ENCODE results near the gene SLC35G3. TPM values are rescaled to one million over a fixed set of nuclear protein-coding genes. Genes with fewer than 3 reads are reported as not detected.

SLC35G3 gene
- total RNA-seq, 6 experiments from 2014 or later = not detected

DNA sequence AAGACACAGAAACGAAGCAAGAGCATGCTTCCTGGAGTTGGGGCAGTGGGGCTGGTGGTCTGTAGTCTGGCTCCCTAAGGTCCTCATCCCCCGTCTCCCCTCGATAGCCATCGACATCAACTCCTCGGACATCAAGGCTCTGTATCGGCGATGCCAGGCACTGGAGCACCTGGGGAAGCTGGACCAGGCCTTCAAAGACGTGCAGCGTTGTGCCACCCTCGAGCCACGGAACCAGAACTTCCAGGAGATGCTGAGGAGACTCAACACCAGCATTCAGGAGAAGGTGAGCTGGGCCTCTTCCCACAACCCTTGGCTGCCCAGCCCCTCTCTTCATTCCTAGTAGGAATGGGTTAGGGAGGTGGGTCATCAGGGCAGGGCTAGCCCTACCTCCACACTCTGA lies 44.3 kb downstream of the SLC35G3 start:
- Mint-ChIP-seq H3K4me3 (no peak overlapping the region), H3K36me3 (ENCODE audit: low read depth) (no peaks in the 10 kb centered on the region), H3K27me3 (ENCODE audit: insufficient read depth) (peaks cover 50% of the 10 kb centered on the region), H3K27ac (no peak overlapping the region), H3K9me3 (no peaks in the 10 kb centered on the region), H3K4me1 (ENCODE audit: low read depth) (no peaks in the 10 kb centered on the region)
- TF ChIP-seq, protein P1, sequence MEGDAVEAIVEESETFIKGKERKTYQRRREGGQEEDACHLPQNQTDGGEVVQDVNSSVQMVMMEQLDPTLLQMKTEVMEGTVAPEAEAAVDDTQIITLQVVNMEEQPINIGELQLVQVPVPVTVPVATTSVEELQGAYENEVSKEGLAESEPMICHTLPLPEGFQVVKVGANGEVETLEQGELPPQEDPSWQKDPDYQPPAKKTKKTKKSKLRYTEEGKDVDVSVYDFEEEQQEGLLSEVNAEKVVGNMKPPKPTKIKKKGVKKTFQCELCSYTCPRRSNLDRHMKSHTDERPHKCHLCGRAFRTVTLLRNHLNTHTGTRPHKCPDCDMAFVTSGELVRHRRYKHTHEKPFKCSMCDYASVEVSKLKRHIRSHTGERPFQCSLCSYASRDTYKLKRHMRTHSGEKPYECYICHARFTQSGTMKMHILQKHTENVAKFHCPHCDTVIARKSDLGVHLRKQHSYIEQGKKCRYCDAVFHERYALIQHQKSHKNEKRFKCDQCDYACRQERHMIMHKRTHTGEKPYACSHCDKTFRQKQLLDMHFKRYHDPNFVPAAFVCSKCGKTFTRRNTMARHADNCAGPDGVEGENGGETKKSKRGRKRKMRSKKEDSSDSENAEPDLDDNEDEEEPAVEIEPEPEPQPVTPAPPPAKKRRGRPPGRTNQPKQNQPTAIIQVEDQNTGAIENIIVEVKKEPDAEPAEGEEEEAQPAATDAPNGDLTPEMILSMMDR (IDR thresholded peaks at IDR 0.05) = no peak
- no peak for DNase-seq

DNA sequence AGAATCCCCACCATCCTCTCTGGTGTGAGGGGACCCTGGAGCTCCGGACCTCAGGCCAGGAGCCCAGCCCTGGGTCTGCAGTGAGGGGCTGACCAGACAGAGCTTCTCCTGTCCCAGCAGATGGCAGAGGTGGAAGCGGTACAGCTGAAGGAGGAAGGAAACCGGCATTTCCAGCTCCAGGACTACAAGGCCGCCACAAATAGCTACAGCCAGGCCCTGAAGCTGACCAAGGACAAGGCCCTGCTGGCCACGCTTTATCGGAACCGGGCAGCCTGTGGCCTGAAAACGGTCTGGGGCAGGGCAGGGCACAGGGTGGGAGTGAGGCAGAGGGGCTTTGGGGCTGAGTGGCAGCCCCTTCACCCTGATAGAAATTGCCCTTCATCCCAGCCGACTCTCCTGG lies 46.0 kb downstream of the SLC35G3 start:
- TF ChIP-seq, protein P1 (IDR thresholded peaks at IDR 0.05) = no peak
- no peak overlapping the region for H3K4me3 Mint-ChIP-seq
- H3K27me3 Mint-ChIP-seq (ENCODE audit: insufficient read depth) = peaks cover 44% of the 10 kb centered on the region
- H3K9me3 Mint-ChIP-seq = no peaks in the 10 kb centered on the region
- H3K27ac Mint-ChIP-seq = no peak overlapping the region
- H3K4me1 Mint-ChIP-seq (ENCODE audit: low read depth) = no peaks in the 10 kb centered on the region
- no peak for DNase-seq
- no peaks in the 10 kb centered on the region for H3K36me3 Mint-ChIP-seq (ENCODE audit: low read depth)

DNA sequence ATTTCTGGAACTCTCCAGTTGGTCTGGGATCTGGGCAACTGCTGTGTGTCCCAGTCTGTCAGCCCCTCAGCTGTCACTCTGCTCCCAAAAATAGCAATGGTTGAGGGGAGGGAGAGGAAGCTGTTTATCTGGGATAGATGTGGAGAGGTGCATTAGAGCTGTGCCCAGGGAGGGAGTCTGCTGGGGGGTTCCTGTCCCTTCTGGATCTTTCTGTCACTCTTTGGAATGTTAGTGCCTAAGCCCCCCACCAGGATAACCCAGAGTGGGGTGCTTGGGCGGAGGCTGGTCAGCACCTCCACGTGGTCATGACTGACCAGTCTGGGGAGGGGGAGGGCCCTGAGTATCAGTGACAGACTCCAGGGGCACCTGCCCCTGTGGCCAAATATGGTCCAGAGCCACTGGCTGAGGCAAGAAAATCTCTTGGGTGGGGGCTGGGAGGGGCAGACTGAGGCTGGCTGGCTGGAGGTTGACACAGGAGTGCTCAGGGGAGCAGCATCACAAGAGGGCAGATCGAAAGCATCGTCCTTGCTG lies 46.8 kb downstream of the SLC35G3 start, which contains the start of gene UNC45B:
UNC45B (plus strand) TSS at position 443 of the 531 bp plus-strand sequence. CDS start 447 bp downstream, outside the sequence.
- Mint-ChIP-seq H3K4me3 (no peak within 1 kb of the TSS), H3K9me3 (no peaks in the 10 kb centered on the region), H3K4me1 (ENCODE audit: low read depth) (no peaks in the 10 kb centered on the region; the same call in 1 of the 2 replicates), H3K27me3 (ENCODE audit: insufficient read depth) (peaks cover 39% of the 10 kb centered on the region), H3K27ac (no peak within 1 kb of the TSS), H3K36me3 (ENCODE audit: low read depth) (no peaks in the 10 kb centered on the region)
- DNase-seq = no peak
- TF ChIP-seq, protein P1 (IDR thresholded peaks at IDR 0.05) = no peak

DNA sequence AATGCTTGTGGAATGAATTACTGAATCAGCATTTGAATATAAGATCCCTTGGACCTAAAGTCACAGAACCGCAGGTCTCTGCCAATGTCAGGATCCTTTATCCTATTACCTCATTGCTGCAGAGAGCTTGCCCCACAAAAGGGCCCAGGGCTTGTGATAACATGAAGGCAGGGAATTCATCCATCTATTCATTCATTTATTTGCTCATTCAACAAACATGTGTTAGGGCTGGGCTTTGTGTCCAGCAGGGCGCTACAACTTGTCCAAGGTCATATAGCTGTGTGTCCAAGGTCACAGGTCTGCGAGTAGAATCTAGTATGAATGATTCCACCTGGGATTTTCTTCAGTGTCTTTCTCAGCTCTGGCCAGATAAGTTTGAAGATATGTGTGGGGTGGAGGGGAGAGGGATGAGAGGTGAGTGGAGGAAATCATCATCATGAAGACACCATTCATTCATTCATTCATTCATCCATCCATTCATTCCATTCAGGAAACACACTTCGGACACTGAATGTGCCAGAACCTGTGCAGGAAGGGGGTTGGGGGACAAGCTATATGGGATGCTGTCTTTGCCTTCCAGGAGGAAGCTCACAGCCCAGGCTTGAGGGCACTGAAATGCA lies 47.9 kb downstream of the SLC35G3 start:
- DNase-seq = no peak
- no peak overlapping the region for H3K27ac Mint-ChIP-seq
- no peaks in the 10 kb centered on the region for H3K9me3 Mint-ChIP-seq
- H3K4me3 Mint-ChIP-seq = no peak overlapping the region
- TF ChIP-seq, protein P1 (IDR thresholded peaks at IDR 0.05) = no peak
- no peaks in the 10 kb centered on the region for H3K36me3 Mint-ChIP-seq (ENCODE audit: low read depth)
- H3K27me3 Mint-ChIP-seq (ENCODE audit: insufficient read depth) = peaks cover 33% of the 10 kb centered on the region
- H3K4me1 Mint-ChIP-seq (ENCODE audit: low read depth) = no peaks in the 10 kb centered on the region; the same call in 1 of the 2 replicates

DNA sequence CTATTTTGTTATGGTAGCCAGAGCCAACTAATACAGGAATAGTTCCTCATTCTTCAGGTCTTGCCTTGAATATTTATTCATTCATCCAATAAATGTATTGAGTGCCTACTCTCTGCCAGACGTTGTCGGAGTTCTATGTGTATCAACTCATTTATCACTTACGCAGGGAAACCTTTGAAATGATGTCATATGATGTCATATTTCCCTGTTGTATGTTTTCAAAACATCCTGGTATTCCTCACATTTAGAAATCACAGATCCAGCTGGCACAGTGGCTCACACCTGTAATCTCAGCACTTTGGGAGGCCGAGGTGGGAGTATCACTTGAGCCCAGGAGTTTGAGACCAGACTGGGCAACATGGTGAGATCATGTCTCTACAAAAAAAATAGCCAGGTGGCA lies 49.4 kb downstream of the SLC35G3 start:
- peaks cover 20% of the 10 kb centered on the region for H3K27me3 Mint-ChIP-seq (ENCODE audit: insufficient read depth)
- TF ChIP-seq, protein P1 (IDR thresholded peaks at IDR 0.05) = no peak
- no peak overlapping the region for H3K27ac Mint-ChIP-seq
- H3K4me1 Mint-ChIP-seq (ENCODE audit: low read depth) = peaks cover 6% of the 10 kb centered on the region; the same call in 1 of the 2 replicates
- H3K9me3 Mint-ChIP-seq = no peaks in the 10 kb centered on the region
- no peaks in the 10 kb centered on the region for H3K36me3 Mint-ChIP-seq (ENCODE audit: low read depth)
- H3K4me3 Mint-ChIP-seq = no peak overlapping the region
- DNase-seq = no peak

Other genes starting within 250 kb of the SLC35G3 start
- 1 to 10 TPM; 1.1 to 2.1 (median 1.4) TPM for gene CCT6B, start 232.9 kb downstream of the SLC35G3 start, total RNA-seq (2021; fragmentation: NEBNext Ultra II Directional; extraction: Animal tissue kit (Norgen Biotek cat#: 25700))
- gene ZNF830, start 232.9 kb downstream of the SLC35G3 start, total RNA-seq (2021; fragmentation: NEBNext Ultra II Directional; extraction: Animal tissue kit (Norgen Biotek cat#: 25700)) = 10 to 100 TPM in 4 of 6 experiments, 1 to 10 TPM in 2; 9.6 to 14.8 (median 11.8) TPM
- 10 to 100 TPM; 22.6 to 34.4 (median 31.9) TPM for gene LIG3, start 213.9 kb downstream of the SLC35G3 start, total RNA-seq (2021; fragmentation: NEBNext Ultra II Directional; extraction: Animal tissue kit (Norgen Biotek cat#: 25700))
- gene RFFL, start 130.7 kb downstream of the SLC35G3 start, total RNA-seq (2021; fragmentation: NEBNext Ultra II Directional; extraction: Animal tissue kit (Norgen Biotek cat#: 25700)) = 10 to 100 TPM; 12.0 to 18.5 (median 13.6) TPM
- gene RAD51D, start 74.5 kb downstream of the SLC35G3 start, total RNA-seq (2021; fragmentation: NEBNext Ultra II Directional; extraction: Animal tissue kit (Norgen Biotek cat#: 25700)) = 10 to 100 TPM in 5 of 6 experiments, 1 to 10 TPM in 1; 8.9 to 14.1 (median 12.7) TPM
- not detected for gene FNDC8, start 72.8 kb downstream of the SLC35G3 start, total RNA-seq (2021; fragmentation: NEBNext Ultra II Directional; extraction: Animal tissue kit (Norgen Biotek cat#: 25700))
- gene NLE1, start 52.1 kb downstream of the SLC35G3 start, total RNA-seq (2021; fragmentation: NEBNext Ultra II Directional; extraction: Animal tissue kit (Norgen Biotek cat#: 25700)) = 10 to 100 TPM; 15.2 to 21.0 (median 18.5) TPM
- not detected for gene UNC45B, start 46.6 kb downstream of the SLC35G3 start, total RNA-seq (2021; fragmentation: NEBNext Ultra II Directional; extraction: Animal tissue kit (Norgen Biotek cat#: 25700))
- gene SLFN5, start 48.7 kb upstream of the SLC35G3 start, total RNA-seq (2021; fragmentation: NEBNext Ultra II Directional; extraction: Animal tissue kit (Norgen Biotek cat#: 25700)) = 10 to 100 TPM; 55.2 to 64.0 (median 56.1) TPM
- 10 to 100 TPM; 24.2 to 44.3 (median 37.9) TPM for gene SLFN11, start 179.2 kb upstream of the SLC35G3 start, total RNA-seq (2021; fragmentation: NEBNext Ultra II Directional; extraction: Animal tissue kit (Norgen Biotek cat#: 25700))
- 10 to 100 TPM; 24.9 to 33.5 (median 30.3) TPM for gene SLFN12, start 238.1 kb upstream of the SLC35G3 start, total RNA-seq (2021; fragmentation: NEBNext Ultra II Directional; extraction: Animal tissue kit (Norgen Biotek cat#: 25700))